ENCODE data around the gene PDSS2.
"Not testable (repeated sequence)": the region's sequence is repeated elsewhere in the genome, so short reads cannot be mapped to it uniquely, and the experiment has no call there.

The PDSS2 gene

DNA sequence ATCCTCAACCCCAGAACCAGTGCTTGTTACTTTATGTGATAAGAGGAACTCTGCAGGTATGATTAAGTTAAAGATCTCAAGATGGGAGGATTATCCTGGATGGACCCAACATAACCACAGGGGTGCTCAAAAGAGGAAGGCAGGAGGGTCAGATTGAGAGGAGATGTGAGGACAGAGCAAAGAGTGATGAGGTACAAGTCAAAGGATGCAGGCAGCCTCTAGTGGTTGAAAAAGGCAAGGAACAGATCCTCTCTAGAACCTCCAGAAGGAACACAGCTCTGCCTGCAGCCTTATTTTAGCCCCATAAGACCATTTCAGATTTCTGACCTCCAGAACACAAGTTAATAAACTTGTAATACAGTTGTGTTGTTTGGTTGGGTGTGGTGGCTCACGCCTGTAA is 41.2 kb downstream of the PDSS2 start:
- no peak for DNase-seq (ENCODE audit: low read depth)

DNA sequence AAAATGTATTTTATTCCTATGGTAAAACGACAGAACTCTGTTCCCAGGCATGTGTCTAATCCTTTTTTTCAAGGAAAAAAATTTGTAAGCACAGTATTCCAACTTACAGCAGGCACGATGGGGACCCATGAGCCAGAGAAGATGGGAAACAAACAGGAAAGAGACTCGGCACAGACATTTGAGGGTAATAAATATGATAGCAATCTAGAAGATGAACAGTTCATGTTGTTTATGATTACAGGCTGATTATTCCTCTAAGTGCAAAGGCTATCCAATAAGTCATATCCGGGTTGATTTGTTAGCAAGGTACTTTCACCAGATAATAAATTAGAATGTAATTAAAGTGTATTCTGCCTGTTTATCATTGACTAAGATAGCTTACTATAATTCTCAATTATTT is 43.2 kb downstream of the PDSS2 start:
- no peak for DNase-seq (ENCODE audit: low read depth)

DNA sequence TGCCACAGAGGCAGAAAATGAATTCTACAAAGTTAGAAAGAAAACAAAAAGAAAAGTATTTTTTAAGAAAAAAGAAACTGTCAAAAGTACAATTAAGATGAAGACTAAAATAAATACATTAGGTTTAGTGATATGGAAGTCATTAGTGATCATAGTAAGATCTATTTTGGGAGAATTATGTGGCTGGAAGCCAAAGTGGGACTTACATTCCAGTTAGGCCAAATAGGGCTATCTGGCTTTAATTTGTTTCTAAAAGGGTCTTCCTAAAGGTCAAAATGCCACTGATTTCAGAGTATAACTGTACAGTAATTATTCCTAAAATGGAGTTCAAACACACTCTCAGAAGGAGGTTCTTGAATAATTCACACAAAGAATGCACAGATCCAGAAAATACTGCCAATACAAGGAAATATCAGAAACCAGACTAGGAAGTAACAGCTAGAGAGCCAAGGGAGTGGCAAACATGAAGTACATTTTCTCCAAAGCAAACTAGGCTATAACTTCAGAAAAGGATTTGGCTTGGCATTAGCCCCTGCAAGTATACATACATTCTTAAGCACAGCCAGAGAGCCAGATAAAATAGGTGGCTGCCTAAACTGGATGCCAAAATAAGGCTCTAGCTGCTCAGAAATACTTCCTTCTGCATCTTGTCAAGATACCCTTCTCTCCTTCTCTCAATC is 45.3 kb downstream of the PDSS2 start:
- DNase-seq (ENCODE audit: low read depth) = no peak

DNA sequence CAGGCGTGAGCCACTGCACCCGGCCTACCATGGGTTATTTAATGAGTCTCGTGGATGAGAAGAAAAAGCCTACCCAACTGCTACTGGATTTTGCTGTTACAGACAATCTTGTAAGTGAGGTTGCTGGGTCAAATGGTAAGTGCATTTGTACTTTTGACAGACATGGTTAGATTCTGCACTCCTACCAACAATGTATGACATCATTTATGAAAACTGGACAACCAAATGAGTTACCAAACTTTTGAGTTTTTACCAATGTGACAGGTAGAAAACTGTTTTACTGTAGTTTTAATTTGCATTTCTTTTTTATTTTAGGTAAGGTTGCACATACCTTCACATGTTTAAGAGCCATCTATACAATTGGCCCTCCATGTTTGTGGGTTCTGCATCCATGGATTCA is 48.2 kb downstream of the PDSS2 start:
- no peak for DNase-seq (ENCODE audit: low read depth)

DNA sequence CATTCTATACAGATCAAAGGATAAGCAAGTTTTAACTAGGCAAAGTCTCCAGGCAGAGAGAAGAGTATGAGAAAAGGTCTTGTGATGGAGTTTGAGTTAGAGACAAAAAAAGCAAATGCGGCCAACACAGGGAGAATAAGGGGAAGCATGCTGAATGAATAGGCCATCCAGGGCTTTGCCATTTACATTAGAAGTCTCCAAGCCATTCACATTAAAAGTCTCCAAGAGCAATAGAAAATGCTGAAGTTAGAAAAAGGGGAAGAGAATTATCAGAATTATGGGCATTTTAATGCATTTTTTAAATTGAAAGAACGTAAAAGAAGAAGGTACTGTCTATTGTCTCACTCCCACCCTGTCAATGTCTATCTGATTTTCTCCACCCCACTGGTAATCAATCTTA is 49.4 kb downstream of the PDSS2 start:
- no peak for DNase-seq (ENCODE audit: low read depth)

DNA sequence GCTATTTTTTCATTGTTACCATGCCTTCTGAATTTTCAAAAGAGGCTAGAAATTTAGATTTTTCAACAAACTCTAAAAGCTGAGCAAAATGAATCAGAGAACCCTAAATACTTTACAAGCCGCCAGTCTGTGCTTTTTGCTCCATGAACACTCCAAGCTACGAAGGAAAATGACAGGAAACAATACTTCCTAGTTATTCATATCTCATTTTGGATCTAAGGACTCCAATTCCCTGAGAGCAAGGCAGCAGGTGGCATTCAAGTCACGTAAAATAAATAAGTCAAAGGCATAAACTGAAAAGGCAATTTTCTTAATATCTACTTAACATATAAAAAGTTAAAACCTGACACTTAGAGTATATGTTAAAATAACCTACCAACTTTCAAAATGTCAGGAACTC is 50.6 kb downstream of the PDSS2 start:
- no peak for DNase-seq (ENCODE audit: low read depth)

DNA sequence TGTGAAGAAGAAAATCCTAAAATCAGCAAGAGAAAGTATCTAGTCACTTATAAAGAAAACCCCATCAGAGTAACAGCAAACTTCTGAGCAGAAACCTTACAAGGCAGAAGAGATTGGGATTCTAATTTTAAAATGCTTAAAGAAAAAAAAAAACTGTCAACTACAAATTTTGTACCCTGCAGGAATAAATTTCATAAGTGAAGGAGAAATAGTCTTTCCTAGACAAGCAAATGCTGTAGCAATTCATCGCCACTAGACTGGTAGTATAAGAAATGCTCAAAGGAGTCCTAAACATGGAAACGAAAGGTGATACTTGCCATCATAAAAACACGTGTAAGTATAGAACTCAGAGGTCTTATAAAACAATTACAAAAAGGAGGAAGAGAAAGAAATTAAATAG is 54.4 kb downstream of the PDSS2 start:
- no peak for DNase-seq (ENCODE audit: low read depth)

DNA sequence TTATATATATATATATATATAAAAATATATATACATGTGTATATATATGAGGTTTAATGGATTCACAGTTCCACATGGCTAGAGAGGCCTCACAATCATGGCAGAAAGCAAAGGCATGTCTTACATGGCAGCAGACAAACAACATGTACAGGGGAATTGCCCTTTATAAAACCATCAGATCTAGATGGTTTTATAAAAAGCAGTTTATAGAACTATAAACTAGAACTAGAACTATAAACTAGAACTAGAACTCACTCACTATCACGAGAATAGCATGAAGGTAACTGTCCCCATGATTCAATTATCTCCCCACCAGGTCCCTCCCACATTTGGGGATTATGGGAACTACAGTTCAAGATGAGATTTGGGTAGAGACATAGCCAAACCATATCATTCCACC is 56.8 kb downstream of the PDSS2 start:
- no peak for DNase-seq (ENCODE audit: low read depth)

DNA sequence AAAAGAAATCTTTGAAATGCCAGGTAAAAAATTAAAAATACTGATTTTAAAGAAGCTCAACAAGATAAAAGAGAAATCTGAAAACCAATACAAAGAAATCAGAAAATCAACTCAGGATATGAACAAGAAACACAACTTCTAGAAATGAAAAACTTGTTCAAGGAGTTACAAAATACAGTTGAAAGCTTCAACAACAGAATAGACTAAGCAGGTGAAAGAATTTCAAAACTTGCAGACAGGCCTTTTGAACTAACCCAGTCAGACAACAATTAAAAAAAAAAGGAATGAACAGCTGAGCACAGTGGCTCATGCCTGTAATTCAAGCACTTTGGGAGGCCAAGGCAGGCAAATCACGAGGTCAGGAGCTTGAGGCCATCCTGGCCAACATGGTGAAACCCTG is 57.8 kb downstream of the PDSS2 start:
- DNase-seq (ENCODE audit: low read depth) = no peak

DNA sequence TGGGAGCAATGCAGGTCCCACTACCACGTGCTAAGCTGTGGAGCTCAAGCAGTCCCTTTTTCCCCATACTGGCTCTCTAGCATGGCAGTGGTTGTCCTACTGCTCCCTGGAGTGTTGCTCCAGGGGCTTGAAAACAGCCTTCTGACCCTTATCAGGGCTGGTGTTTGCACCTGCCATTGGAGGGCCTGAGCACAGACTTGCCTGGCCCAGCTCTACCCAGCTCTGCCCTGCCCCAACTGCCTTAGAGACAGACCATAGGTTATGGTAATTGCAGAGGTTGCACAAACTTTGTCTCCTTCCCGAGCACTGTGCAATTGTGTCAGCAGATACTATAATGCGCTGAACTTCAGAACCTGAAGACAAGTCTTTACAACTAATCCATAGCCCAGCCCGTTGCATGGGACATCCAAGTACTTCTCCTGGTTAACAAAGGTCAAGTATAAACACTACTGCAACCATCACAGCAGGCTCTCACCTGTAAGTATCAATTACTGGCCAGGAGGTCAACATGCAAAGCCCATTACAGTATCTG is 58.7 kb downstream of the PDSS2 start:
- no peak for DNase-seq (ENCODE audit: low read depth)

DNA sequence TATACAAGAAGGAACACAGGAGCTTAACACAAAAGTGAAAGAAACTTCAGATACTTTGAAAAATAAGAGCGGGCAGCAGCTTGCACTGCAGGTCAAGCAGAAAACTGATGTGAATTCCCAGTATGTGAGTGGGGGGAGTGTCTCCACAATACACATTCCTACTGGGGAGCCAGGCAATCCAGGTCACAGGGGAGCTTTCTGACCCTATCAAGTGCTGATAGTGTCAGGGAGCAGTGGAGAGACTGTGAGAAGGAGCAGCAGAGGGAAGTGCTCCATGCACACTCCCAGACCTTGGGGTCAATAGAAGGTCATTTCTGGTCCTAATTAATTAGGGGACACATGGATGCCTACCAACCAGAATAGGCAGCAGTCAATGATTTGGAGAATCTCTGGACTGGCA is 59.4 kb downstream of the PDSS2 start:
- no peak for DNase-seq (ENCODE audit: low read depth)

DNA sequence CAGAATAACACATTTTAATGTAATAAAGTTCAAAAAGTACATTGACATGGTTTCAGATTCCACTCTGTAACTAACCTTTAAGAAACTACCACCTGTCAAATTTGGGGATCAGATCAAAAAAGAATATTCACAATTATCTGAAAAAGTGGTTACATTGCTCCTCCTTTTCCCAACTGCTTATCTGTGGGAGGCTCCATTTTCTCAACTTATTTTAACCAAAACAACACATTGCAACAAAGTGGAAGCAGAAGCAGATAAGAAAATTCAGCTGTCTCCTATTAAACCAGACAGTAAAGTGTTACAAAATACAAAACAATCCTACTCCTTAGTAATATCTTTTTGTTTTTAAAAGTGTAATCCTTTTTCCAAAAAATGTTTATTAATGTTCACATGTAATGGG is 61.4 kb downstream of the PDSS2 start:
- DNase-seq (ENCODE audit: low read depth) = no peak

DNA sequence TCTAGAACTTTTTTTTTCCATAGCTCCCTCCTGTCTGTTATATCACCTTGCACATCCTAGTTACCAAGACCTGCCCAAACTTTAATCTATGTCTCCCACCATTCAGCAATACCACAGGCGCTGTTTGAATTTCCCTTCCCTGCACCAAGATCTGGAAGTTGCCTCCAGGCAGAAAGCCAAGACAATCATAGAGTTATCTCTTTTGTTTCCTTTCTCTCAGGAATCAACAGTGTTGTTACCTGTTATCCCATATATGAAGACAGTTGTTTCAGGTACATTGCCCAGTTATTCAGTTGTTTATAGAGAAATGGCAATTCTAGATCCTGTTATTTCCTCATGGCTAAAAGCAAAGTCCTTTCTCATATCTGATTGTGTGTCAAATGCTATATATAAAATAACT is 63.2 kb downstream of the PDSS2 start:
- no peak for DNase-seq (ENCODE audit: low read depth)

DNA sequence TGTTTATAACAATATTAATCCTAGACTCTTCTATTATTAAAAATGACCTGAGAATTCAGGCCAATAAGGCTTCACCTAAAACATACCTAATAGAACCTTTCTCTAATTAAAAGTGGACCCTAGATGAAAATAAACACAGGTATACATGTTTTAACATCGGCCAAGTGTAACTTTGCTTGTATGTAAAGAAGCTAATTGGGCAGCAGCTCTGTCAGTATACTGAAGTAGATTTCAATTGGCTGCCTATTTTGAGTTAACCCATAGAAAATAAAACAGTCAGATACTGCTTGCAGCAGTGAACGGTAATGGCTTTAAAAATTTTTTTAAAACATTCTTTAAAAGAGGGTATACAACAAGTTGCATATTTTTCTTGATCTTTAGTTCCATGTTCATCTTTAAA is 67.3 kb downstream of the PDSS2 start:
- DNase-seq (ENCODE audit: low read depth) = no peak

DNA sequence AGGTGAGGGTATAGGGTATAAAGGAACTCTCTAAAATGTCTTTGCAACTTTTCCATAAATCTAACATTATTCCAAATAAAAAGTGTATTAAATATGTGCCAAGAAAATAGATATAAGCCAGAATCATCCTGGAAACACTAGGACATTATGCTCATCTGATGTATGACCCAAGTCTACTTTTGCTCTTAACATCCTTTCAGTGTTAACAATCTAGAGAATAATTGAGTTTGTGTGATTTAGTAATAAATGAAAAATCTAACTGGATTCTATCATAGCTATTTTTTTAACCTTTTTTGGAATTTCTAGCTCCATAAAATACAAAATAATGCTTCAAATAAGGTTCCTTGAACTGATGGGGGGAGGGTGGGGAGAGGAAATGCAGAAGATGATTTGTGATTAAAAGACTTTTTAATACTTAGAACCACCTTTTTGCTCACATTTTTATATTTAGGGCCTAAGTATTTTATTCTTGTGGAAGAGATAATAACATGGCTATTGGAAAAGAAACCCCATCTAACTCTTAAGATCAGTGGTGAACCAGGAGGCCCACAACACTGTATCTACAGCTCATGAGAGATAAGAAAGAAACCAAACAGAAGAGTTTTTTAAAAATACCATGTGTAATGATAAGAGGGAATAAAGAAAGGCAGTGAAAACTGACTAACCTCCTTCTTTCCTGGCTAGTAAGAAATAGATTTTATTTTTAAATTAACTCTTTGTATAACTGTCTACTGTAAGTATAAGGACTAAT is 68.5 kb downstream of the PDSS2 start:
- no peak for DNase-seq (ENCODE audit: low read depth)

DNA sequence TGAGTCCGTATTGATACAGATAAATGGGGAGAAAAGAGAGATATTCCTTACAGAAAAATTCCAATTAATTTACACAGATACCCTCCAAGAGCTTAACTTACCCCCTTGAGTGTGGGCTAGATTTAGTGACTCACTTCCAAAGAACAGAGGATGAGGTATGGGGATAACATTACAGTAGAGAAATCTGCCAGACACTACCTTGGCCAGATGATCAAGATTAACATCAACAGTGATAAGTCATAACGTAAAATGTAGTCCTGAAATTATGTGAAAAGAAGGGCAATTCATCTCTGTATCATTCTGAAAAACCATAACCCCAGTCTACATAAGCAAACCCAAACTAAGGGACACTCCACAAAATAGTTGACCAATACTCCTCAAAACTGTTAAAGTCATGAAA is 69.3 kb downstream of the PDSS2 start:
- no peak for DNase-seq (ENCODE audit: low read depth)

DNA sequence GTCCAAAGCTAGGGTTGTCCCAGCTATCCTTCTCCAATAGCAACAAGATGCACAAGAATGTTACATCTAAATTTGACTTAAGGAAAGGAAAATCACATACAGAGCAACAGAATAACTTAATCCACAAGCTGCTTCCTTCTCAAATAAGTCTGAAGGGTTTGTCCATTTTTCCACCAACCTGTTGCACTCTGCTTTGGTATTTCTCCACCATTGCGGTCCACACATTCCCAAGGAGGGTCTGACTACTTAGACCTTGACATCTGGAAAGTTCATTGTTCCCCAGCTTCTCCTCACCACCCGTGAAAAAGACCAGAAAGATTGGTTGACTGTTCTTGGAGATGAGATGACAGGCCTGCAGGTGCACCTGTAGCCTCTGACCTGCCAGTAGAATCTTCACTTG is 72.5 kb downstream of the PDSS2 start:
- no peak for DNase-seq (ENCODE audit: low read depth)

DNA sequence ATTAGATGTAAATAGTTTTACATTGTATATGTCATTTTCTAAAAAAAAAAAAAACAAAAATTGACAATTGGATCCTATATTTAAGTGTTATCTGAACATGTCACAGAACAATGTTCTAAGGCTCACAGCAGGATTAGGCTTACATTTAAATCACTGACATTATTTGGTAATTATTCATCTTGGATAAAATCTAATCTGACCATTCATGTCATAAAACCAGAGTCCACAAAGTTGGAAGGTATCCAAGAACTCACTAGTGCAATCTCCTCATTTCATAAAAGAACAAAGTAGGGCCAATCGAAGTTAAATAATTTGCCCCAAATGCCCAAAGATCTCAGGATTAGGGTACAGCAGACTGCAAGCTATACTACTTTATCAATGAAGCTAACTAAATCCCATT is 73.0 kb downstream of the PDSS2 start:
- no peak for DNase-seq (ENCODE audit: low read depth)

DNA sequence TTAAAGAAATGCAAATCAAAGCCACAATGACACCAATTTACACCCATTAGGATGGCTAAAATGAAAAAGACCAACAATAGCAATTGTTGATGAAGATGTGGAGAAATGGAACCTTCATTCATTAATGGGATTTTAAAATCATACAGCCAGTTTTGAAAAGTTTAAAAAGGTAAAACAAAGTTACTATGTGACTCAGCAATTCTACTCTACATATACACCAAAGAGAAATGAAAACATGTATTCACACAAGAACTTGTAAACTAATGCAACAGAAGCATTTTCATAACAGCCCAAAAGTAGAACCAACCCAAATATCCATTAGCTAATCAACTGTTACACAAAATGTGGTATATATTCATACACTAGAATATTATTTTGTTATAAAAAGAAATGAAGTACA is 75.7 kb downstream of the PDSS2 start:
- no peak for DNase-seq (ENCODE audit: low read depth)

DNA sequence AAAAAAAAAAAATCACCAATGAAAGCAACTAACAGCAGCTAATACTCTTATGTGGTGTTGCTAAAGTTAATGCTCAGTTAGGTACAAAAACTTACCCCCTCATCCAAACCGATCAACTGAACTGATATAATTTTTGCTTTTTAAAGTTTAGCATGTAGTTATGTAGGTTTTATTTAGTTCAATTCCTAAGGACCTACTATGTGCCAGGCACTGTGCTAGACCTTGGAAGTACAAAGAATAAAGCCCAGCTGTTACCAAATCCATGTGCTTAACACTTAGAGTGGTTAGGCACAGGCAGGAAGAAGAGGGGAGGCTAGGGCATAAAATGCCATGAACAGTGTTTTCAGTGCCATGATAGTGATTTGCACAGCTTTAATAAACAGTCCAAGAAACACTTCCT is 85.1 kb downstream of the PDSS2 start:
- DNase-seq (ENCODE audit: low read depth) = no peak

DNA sequence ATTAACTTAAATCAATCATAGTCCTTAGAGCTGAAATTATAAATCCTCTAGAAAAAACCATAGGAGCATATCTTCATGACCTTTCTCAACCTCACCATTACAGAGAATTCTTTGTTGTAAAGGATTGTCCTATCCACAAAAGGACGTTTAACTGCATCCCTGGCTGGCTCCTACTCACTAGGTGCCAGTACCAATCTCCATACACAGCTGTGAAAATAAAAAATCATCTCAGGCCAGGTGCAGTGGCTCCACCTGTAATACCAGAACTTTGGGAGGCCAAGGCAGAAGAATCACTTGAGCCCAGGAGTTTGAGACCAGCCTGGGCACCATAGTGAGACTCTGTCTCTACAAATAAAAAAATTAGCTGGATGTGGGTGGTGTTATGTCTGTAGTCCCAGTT is 89.9 kb downstream of the PDSS2 start:
- no peak for DNase-seq (ENCODE audit: low read depth)

DNA sequence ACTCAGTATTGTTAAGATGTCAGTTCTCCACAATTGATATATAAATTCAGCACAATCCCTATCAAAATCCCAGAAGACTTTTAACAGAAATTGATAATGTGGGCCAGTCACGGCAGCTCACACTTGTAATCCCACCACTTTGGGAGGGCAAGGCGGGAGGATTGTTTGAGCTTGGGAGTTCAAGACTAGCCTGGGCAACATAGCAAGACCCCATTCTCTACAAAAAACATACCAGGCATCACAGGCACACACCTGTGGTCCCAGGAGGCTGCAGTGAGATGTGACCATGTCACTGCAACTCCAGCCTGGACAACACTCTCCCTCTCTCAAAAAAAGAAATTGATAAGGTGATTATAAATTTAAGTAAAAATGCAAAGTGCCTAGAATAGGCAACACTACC is 90.9 kb downstream of the PDSS2 start:
- DNase-seq (ENCODE audit: low read depth) = no peak

DNA sequence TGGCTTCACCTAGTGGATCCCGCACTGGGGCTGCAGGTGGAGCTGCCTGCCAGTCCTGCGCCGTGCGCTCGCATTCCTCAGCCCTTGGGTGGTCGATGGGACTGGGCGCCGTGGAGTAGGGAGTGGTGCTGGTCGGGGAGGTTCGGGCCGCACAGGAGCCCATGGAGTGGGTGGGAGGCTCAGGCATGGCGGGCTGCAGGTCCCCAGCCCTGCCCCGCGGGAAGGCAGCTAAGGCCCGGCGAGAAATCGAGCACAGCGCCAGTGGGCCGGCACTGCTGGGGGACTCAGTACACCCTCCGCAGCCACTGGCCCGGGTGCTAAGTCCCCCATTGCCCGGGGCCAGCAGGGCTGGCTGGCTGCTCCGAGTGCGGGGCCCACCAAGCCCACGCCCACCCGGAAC is 95.2 kb downstream of the PDSS2 start:
- not testable (repeated sequence) for DNase-seq (ENCODE audit: low read depth)
